ENCODE measurements around the gene RBMS3.
"Not testable (repeated sequence)": the region's sequence is repeated elsewhere in the genome, so short reads cannot be mapped to it uniquely, and the experiment has no call there.

The RBMS3 gene

GRCh38 chr3:29313981-29314726 is 33.3 kb downstream of the RBMS3 start:
- no peak for DNase-seq

GRCh38 chr3:29314727-29315088 is 33.8 kb downstream of the RBMS3 start:
- DNase-seq = no peak

GRCh38 chr3:29317659-29318173 is 36.8 kb downstream of the RBMS3 start:
- DNase-seq = no peak

GRCh38 chr3:29318251-29318650 is 37.4 kb downstream of the RBMS3 start:
- DNase-seq = no peak

GRCh38 chr3:29319262-29319661 is 38.4 kb downstream of the RBMS3 start:
- no peak for DNase-seq

GRCh38 chr3:29319798-29320197 is 38.9 kb downstream of the RBMS3 start:
- DNase-seq = no peak

GRCh38 chr3:29322586-29322985 is 41.7 kb downstream of the RBMS3 start:
- no peak for DNase-seq

GRCh38 chr3:29324180-29324651 is 43.3 kb downstream of the RBMS3 start:
- no peak for DNase-seq

- not testable (repeated sequence) for DNase-seq
Observed at GRCh38 chr3:29326540-29326939, 45.7 kb downstream of the RBMS3 start.

GRCh38 chr3:29329986-29330890 is 49.4 kb downstream of the RBMS3 start:
- no peak for DNase-seq

- no peak for DNase-seq
Observed at GRCh38 chr3:29331035-29331434, 50.2 kb downstream of the RBMS3 start.

- no peak for DNase-seq
Observed at GRCh38 chr3:29331456-29332194, 50.8 kb downstream of the RBMS3 start.

- DNase-seq = no peak
Observed at GRCh38 chr3:29332195-29332637, 51.3 kb downstream of the RBMS3 start.

- no peak for DNase-seq
Observed at GRCh38 chr3:29333576-29333975, 52.7 kb downstream of the RBMS3 start.

- DNase-seq = no peak
Observed at GRCh38 chr3:29334706-29335105, 53.8 kb downstream of the RBMS3 start.

GRCh38 chr3:29335438-29335837 is 54.6 kb downstream of the RBMS3 start:
- DNase-seq = no peak

GRCh38 chr3:29335943-29336342 is 55.1 kb downstream of the RBMS3 start:
- DNase-seq = no peak

- DNase-seq = no peak
Observed at GRCh38 chr3:29337565-29337964, 56.7 kb downstream of the RBMS3 start.

- no peak for DNase-seq
Observed at GRCh38 chr3:29338377-29338776, 57.5 kb downstream of the RBMS3 start.

GRCh38 chr3:29339016-29339833 is 58.4 kb downstream of the RBMS3 start:
- DNase-seq = no peak

- DNase-seq = no peak
Observed at GRCh38 chr3:29344154-29344553, 63.3 kb downstream of the RBMS3 start.

- no peak for DNase-seq
Observed at GRCh38 chr3:29344935-29345334, 64.1 kb downstream of the RBMS3 start.

Data from CD4-positive, alpha-beta T cell treated with Interleukin-17A for 4 hours (primary cell).